H1 (cell line): Measurements from ENCODE around the gene PIGT. TPM values are rescaled to one million over a fixed set of nuclear protein-coding genes. Genes with fewer than 3 reads are reported as not detected.

Experiments used
- CTCF ChIA-PET: fragments of 300-600 bp; sonication (Branson Sonifier 250); formaldehyde crosslinking; loops from one replicate; lab custom pipeline; 2021; ENCODE audit not compliant: partially characterized antibody; lab: Charles Lee
- POLR2A ChIA-PET: fragments of 300-600 bp; sonication (Branson Sonifier 250); formaldehyde crosslinking; loops from one replicate; lab custom pipeline; 2021; ENCODE audit warnings: inconsistent platforms; ENCODE audit not compliant: partially characterized antibody; lab: Charles Lee
- DNase-seq, 2 experiments: peaks; one replicate each; pipeline versions ENCODE4 v3.0.0 to v3.0.0-alpha.2; 2010 to 2022; ENCODE audit warnings: low spot score in 2 of 2, low read depth in 1 of 2, mixed read lengths in 1 of 2
- FAIRE-seq: peaks from 2 replicates; lab custom pipeline; 2011; peaks lifted over from hg19 to GRCh38; lab: Jason Lieb, UNC
- H2AFZ ChIP-seq: 2 replicates; pipeline ENCODE4 v1.8.1; 2012; ENCODE audit warnings: low read length, inconsistent platforms
- H2AK5ac ChIP-seq: 2 replicates; pipeline ENCODE4 v1.6.1; 2013; ENCODE audit warnings: low read depth, low read length
- H2BK120ac ChIP-seq: replicated peaks from 2 replicates; pipeline ENCODE3; 2013; ENCODE audit warnings: low read depth, low read length, inconsistent platforms
- H2BK12ac ChIP-seq: 2 replicates; pipeline ENCODE4 v1.6.1; 2013; ENCODE audit warnings: low read depth, low read length
- H2BK15ac ChIP-seq: 2 replicates; pipeline ENCODE4 v1.6.1; 2013; ENCODE audit warnings: low read length
- H2BK20ac ChIP-seq: 2 replicates; pipeline ENCODE4 v1.6.1; 2013; ENCODE audit warnings: low read length
- H2BK5ac ChIP-seq: 2 replicates; pipeline ENCODE4 v1.6.1; 2013; ENCODE audit warnings: low read depth, low read length
- H3K14ac ChIP-seq: 2 replicates; pipeline ENCODE4 v1.6.1; 2013; ENCODE audit warnings: inconsistent platforms; ENCODE audit not compliant: insufficient read length
- H3K18ac ChIP-seq: 2 replicates; pipeline ENCODE4 v1.6.1; 2013; ENCODE audit warnings: low read length; ENCODE audit errors: extremely low read depth
- H3K23ac ChIP-seq: 2 replicates; pipeline ENCODE4 v1.6.1; 2013; ENCODE audit warnings: inconsistent platforms; ENCODE audit not compliant: insufficient read length
- H3K23me2 ChIP-seq: 2 replicates; pipeline ENCODE4 v1.6.1; 2013; ENCODE audit warnings: low read depth, low read length
- H3K27ac ChIP-seq: 2 replicates; pipeline ENCODE4 v1.6.1; 2011; ENCODE audit warnings: low read depth, low read length, inconsistent platforms
- H3K27me3 ChIP-seq, 4 experiments: replicated peaks in 1 of 4; 1 replicate in 1 of 4; 2 replicates in 3 of 4; pipeline versions ENCODE4 v1.6.1 to v1.8.1; 2011 to 2013; ENCODE audit warnings: low read length in 3 of 4, mild to moderate bottlenecking in 3 of 4, inconsistent platforms in 2 of 4, mixed read lengths in 2 of 4, moderate library complexity in 1 of 4; ENCODE audit not compliant: control insufficient read depth in 3 of 4, insufficient read depth in 3 of 4; ENCODE audit errors: extremely low read depth in 1 of 4
- H3K36me3 ChIP-seq, 4 experiments: 2 replicates each; pipeline versions ENCODE4 v1.6.1 to v1.8.1; 2011 to 2013; ENCODE audit warnings: mild to moderate bottlenecking in 4 of 4, low read length in 3 of 4, moderate library complexity in 2 of 4, control low read depth in 1 of 4, inconsistent platforms in 1 of 4; ENCODE audit not compliant: insufficient read depth in 4 of 4, control insufficient read depth in 2 of 4
- H3K4ac ChIP-seq: replicated peaks from 2 replicates; pipeline ENCODE3; 2013; ENCODE audit warnings: low read length, low read depth, mixed read lengths, inconsistent platforms; ENCODE audit not compliant: insufficient read length
- H3K4me1 ChIP-seq, 4 experiments: replicated peaks in 1 of 4; 1 replicate in 1 of 4; 2 replicates in 3 of 4; pipeline versions ENCODE4 v1.6.1 to v1.8.1; 2011 to 2013; ENCODE audit warnings: low read length in 3 of 4, inconsistent platforms in 2 of 4, mixed read lengths in 1 of 4; ENCODE audit not compliant: insufficient read depth in 4 of 4, control insufficient read depth in 3 of 4
- H3K4me2 ChIP-seq, 2 experiments: 2 replicates each; pipeline versions ENCODE4 v1.6.1 to v1.8.1; 2011 to 2013; ENCODE audit warnings: low read depth in 2 of 2, low read length in 2 of 2, control low read depth in 1 of 2, inconsistent platforms in 1 of 2, mild to moderate bottlenecking in 1 of 2; ENCODE audit not compliant: insufficient read depth in 1 of 2
- H3K4me3 ChIP-seq, 4 experiments: fragments of 200-600, 300-600 bp in 1 of 4; sonication (generic), shearing (Covaris generic), sonication (Bioruptor Twin) in 1 of 4; 2 replicates each; pipeline versions ENCODE4 v1.5.1 to v1.8.1; 2011 to 2016; ENCODE audit warnings: low read length in 4 of 4, low read depth in 3 of 4, control low read depth in 2 of 4, inconsistent platforms in 2 of 4, mild to moderate bottlenecking in 2 of 4, mixed read lengths in 1 of 4, moderate library complexity in 1 of 4; ENCODE audit not compliant: insufficient read depth in 2 of 4; ENCODE audit errors: extremely low read depth in 1 of 4
- H3K56ac ChIP-seq: replicated peaks from 2 replicates; pipeline ENCODE3; 2013; ENCODE audit warnings: low read depth, mild to moderate bottlenecking, mixed read lengths, low read length, inconsistent platforms; ENCODE audit not compliant: insufficient read length
- H3K79me1 ChIP-seq: 2 replicates; pipeline ENCODE4 v1.6.1; 2013; ENCODE audit warnings: low read depth, low read length, control low read depth
- H3K79me2 ChIP-seq, 2 experiments: 2 replicates each; pipeline versions ENCODE4 v1.6.1 to v1.8.1; 2012 to 2013; ENCODE audit warnings: low read length in 2 of 2, mild to moderate bottlenecking in 2 of 2, inconsistent platforms in 1 of 2; ENCODE audit not compliant: insufficient read depth in 2 of 2, control insufficient read depth in 1 of 2
- H3K9ac ChIP-seq, 4 experiments: replicated peaks in 1 of 4; 1 replicate in 1 of 4; 2 replicates in 3 of 4; pipeline versions ENCODE4 v1.6.1 to v1.8.1; 2011 to 2013; ENCODE audit warnings: low read depth in 3 of 4, low read length in 3 of 4, control low read depth in 2 of 4, mild to moderate bottlenecking in 2 of 4, moderate library complexity in 2 of 4, inconsistent platforms in 1 of 4; ENCODE audit errors: extremely low read depth in 1 of 4
- H3K9me3 ChIP-seq, 2 experiments: 2 replicates each; pipeline versions ENCODE4 v1.6.1 to v1.8.1; 2012 to 2013; ENCODE audit warnings: mild to moderate bottlenecking in 2 of 2, moderate library complexity in 2 of 2, control low read depth in 1 of 2, inconsistent platforms in 1 of 2, low read depth in 1 of 2, low read length in 1 of 2, mixed read lengths in 1 of 2; ENCODE audit not compliant: insufficient read depth in 2 of 2
- H4K20me1 ChIP-seq, 2 experiments: replicated peaks in 1 of 2; 2 replicates each; pipeline versions ENCODE3 to v1.8.1; 2011 to 2013; ENCODE audit warnings: inconsistent platforms in 2 of 2, low read length in 2 of 2, mild to moderate bottlenecking in 1 of 2; ENCODE audit not compliant: insufficient read depth in 2 of 2, control insufficient read depth in 1 of 2
- H4K5ac ChIP-seq: 2 replicates; pipeline ENCODE4 v1.6.1; 2013; ENCODE audit warnings: low read length, low read depth, mixed read lengths, inconsistent platforms; ENCODE audit not compliant: insufficient read length
- H4K8ac ChIP-seq: 2 replicates; pipeline ENCODE4 v1.8.0; 2013; ENCODE audit warnings: mild to moderate bottlenecking, moderate library complexity, low read length, inconsistent platforms; ENCODE audit not compliant: insufficient read depth; ENCODE audit errors: extremely low read depth
- H4K91ac ChIP-seq: replicated peaks from 2 replicates; pipeline ENCODE3; 2013; ENCODE audit warnings: low read length, mixed read lengths, inconsistent platforms; ENCODE audit not compliant: insufficient read length
- EP300 ChIP-seq, 2 experiments: IDR thresholded peaks; 1 replicate in 1 of 2; 2 replicates in 1 of 2; pipeline ENCODE4 v1.6.1; 2011 to 2012; ENCODE audit warnings: low read depth in 2 of 2, low read length in 2 of 2, mild to moderate bottlenecking in 2 of 2, borderline replicate concordance in 1 of 2, inconsistent platforms in 1 of 2, moderate library complexity in 1 of 2
- FOSL1 ChIP-seq: IDR thresholded peaks from 2 replicates; pipeline ENCODE4 v1.6.1; 2011; ENCODE audit warnings: mild to moderate bottlenecking, low read depth, low read length, moderate library complexity; ENCODE audit not compliant: insufficient read depth
- RFX5 ChIP-seq: IDR thresholded peaks from 2 replicates; pipeline ENCODE4 v1.6.1; 2011; ENCODE audit warnings: low read depth, low read length, improper control_type of control experiment, borderline replicate concordance
- SIRT6 ChIP-seq: IDR thresholded peaks from one replicate; pipeline ENCODE4 v1.7.1; 2012; ENCODE audit warnings: low read length, inconsistent platforms
- SP2 ChIP-seq: IDR thresholded peaks from 2 replicates; pipeline ENCODE4 v1.6.1; 2012; ENCODE audit warnings: mild to moderate bottlenecking, low read length, inconsistent platforms
- SP4 ChIP-seq: IDR thresholded peaks from 2 replicates; pipeline ENCODE4 v1.6.1; 2012; ENCODE audit warnings: low read length, inconsistent platforms
- TAF1 ChIP-seq: IDR thresholded peaks from 2 replicates; pipeline ENCODE4 v1.6.1; 2011; ENCODE audit warnings: mild to moderate bottlenecking, low read depth, low read length
- TEAD4 ChIP-seq: IDR thresholded peaks from 2 replicates; pipeline ENCODE4 v1.6.1; 2012; ENCODE audit warnings: low read depth, low read length, inconsistent platforms, mixed read lengths
- WGBS, 2 experiments: shearing (Covaris generic) in 1 of 2; methylation state at CpG; one replicate each; pipeline versions ENCODE4 v1.1.6 to v1.1.7; 2013 to 2015; ENCODE audit warnings: low lambda C conversion rate in 2 of 2, mixed read lengths in 2 of 2, inconsistent platforms in 1 of 2, low coverage in 1 of 2, missing lambda C conversion rate in 1 of 2; ENCODE audit not compliant: insufficient replicate concordance in 2 of 2, insufficient coverage in 1 of 2, insufficient read length in 1 of 2; ENCODE audit errors: extremely low coverage in 1 of 2, missing lambda C conversion rate in 1 of 2; 5-methylcytosine and 5-hydroxymethylcytosine counted together
- polyA plus RNA-seq, 7 experiments: library from polyadenylated mRNA; depleted of rRNA in 3 of 7; stranded (reverse) in 5 of 7; unstranded in 2 of 7; fragments of >200 nt in 5 of 7; fragments of 200-250 nt in 2 of 7; gene quantifications; 1 replicate in 5 of 7; 2 replicates in 1 of 7; 4 replicates in 1 of 7; pipeline versions ENCODE4 v1.2.1 to v1.2.3, GENCODE V29; 2011 to 2013; ENCODE audit warnings: missing spikeins in 2 of 7, mixed read lengths in 2 of 7
- total RNA-seq: library from RNA; stranded (reverse); fragmentation: NEBNext Ultra II Directional; extraction: Animal tissue kit (Norgen Biotek cat#: 25700); gene quantifications from 2 replicates; pipeline ENCODE4 v1.2.1, GENCODE V29; 2021
- TF ChIP-seq, protein P1 (sequence below): IDR thresholded peaks from 2 replicates; pipeline ENCODE4 v1.6.1; 2011; ENCODE audit warnings: low read depth, mild to moderate bottlenecking, low read length; ENCODE audit not compliant: insufficient read depth

The PIGT gene
- total and polyA plus RNA-seq, 2 of the 8 experiments (the other 6 are each of a cell fraction or from before 2014, with no cell fraction given), result 66.0 to 89.7 TPM

DNA sequence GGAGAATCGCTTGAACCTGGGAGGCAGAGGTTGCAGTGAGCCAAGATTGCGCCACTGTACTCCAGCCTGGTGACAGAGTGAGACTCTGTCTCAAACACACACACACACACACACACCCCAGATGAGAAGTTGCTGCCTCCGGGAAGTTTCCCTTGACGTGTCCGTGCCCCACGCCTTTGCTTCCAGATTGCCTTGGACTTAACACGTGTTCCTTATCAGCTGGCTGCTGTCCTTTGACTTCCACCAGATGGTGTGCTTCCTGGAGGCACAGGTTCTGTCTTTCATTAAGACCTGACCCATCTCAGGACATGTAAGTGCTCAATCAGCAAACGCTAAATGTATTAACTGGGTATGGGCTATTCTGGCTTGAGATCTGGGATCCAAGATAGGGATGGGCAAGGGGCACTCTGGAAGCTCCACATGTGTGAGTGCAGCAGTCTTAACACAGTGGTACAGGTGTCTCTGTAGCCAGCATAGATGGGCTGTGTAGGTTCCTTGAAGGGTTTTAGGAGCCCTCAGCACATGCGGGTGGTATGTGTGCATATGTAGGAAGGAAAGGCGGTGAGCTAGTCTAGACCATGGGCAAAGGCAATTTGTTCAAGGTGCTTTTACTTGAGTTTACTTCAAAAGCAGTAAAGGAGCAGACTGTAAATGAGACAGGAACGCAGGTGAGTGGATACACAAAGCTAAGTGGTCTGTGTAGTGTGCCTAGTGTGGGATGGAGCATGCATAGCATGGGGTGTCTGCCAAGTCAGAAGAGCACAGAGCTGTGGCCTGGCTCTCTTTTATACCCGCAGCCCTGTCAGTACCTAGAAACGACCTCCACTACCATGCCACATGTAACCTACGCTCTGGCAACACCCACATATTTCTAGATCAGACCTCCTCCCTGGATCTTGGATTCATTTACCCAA is 11.6 kb downstream of the PIGT start:
- H3K23ac ChIP-seq, result no peak overlapping the region
- H4K91ac ChIP-seq, result no peak overlapping the region
- H2AK5ac ChIP-seq, result no peak overlapping the region
- no peak overlapping the region for H3K4ac ChIP-seq
- no peak overlapping the region for H4K8ac ChIP-seq
- no peak overlapping the region for H4K5ac ChIP-seq
- H2AFZ ChIP-seq, result no peak overlapping the region
- DNase-seq (no peak), FAIRE-seq (no peak)
- no peak overlapping the region for H3K4me3 ChIP-seq
- H3K79me1 ChIP-seq, result no peaks in the 10 kb centered on the region
- ChIA-PET POLR2A (interaction anchor here (0.7 to 2.5 kb wide), 10 partner anchors 8 to 90 kb away, joined by 3 to 6 read pairs (median 4); partner anchors contain the start of gene PIGT), CTCF (interaction anchor here (0.7 to 2.6 kb wide), 9 partner anchors 9 to 64 kb away, joined by 3 to 17 read pairs (median 6); partner anchors contain the start of genes PIGT and SYS1)
- H3K27me3 ChIP-seq, result no peaks in the 10 kb centered on the region
- peaks cover 5 to 15% (median 8%) of the 10 kb centered on the region in 4 experiments; a peak in 6 of 8 replicates for H3K36me3 ChIP-seq
- no peak overlapping the region for H3K4me2 ChIP-seq
- H3K9me3 ChIP-seq, result no peaks in the 10 kb centered on the region
- no peak overlapping the region for H3K27ac ChIP-seq
- H2BK15ac ChIP-seq, result no peak overlapping the region
- no peak overlapping the region for H3K56ac ChIP-seq
- no peak overlapping the region for H2BK12ac ChIP-seq
- WGBS, 2 experiments, result 88% methylated on average over 14 of the region's 14 CpGs; no CpG with 5 or more reads in 1 of the 2 experiments
- H3K79me2 ChIP-seq, result no peaks in the 10 kb centered on the region
- H3K14ac ChIP-seq, result no peak overlapping the region
- no peak overlapping the region for H3K9ac ChIP-seq
- no peak overlapping the region for H2BK20ac ChIP-seq
- H2BK5ac ChIP-seq, result no peak overlapping the region
- no peaks in the 10 kb centered on the region; the same call in 1 of the 2 replicates for H3K23me2 ChIP-seq
- H3K18ac ChIP-seq, result no peak overlapping the region
- H4K20me1 ChIP-seq, result peaks cover 2 to 3% of the 10 kb centered on the region in 2 experiments
- H2BK120ac ChIP-seq, result no peak overlapping the region
- H3K4me1 ChIP-seq, result no peaks in the 10 kb centered on the region
- TF ChIP-seq, protein P1, sequence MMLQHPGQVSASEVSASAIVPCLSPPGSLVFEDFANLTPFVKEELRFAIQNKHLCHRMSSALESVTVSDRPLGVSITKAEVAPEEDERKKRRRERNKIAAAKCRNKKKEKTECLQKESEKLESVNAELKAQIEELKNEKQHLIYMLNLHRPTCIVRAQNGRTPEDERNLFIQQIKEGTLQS, result no peak
- TF ChIP-seq RFX5 (no peak), TAF1 (no peak), SP2 (no peak), SIRT6 (no peak), FOSL1 (no peak), TEAD4 (no peak), SP4 (no peak), EP300 (IDR thresholded peaks at IDR 0.05; ENCODE audit: borderline replicate concordance in 1 of 2, low read depth in 2 of 2, low read length in 2 of 2) (no peak)
